NCI-H748 treated with DMSO at 0.1 percent for 48 hours (cell line): Measurements from ENCODE around the gene SDR9C7.
"Not testable (repeated sequence)": the region's sequence is repeated elsewhere in the genome, so short reads cannot be mapped to it uniquely, and the experiment has no call there.

Experiments
- DNase-seq: peaks from one replicate; lab custom pipeline; 2025; lab: John Stamatoyannopoulos, UW

The SDR9C7 gene

GRCh38 chr12:56933826-56934625, at the start of gene SDR9C7:
SDR9C7 (minus strand) TSS chr12:56934408; CDS start chr12:56934261, 147 bp downstream.
- no peak for DNase-seq

GRCh38 chr12:56983386-56983785, 49.2 kb upstream of the SDR9C7 start:
- DNase-seq: no peak

GRCh38 chr12:56982578-56983236, 48.5 kb upstream of the SDR9C7 start:
- DNase-seq: not testable (repeated sequence)

DNA sequence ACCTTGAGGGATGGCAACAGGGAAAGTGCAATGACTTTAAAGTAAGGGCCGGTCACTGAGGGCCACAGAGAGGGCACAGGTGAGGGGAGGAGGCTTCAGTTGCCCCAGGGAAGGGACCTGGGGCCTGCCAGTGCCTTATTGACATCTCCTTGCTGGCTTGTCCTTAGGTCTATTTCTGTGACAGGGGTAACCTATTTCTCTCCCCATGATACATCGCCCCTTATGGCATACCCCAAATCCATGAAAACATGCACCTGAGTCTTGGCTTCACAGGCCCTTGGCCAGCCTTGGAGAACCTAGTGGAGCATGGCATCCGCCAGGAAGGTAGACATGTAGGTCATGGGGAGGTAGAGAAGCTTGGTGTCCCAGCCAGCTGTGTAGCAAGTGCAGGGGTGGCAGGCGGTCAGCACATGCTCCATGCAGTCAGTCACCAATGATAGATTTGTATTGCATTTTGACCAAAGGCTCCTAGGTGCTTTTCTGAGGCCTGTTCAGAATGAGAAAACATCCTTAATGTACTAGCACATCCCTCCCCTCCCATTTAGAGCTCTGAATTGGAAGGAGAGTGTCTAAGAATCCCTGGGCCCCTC, 46.8 kb upstream of the SDR9C7 start:
- DNase-seq: no peak

- DNase-seq: no peak
Observed at GRCh38 chr12:56980268-56980667, 46.1 kb upstream of the SDR9C7 start.

DNA sequence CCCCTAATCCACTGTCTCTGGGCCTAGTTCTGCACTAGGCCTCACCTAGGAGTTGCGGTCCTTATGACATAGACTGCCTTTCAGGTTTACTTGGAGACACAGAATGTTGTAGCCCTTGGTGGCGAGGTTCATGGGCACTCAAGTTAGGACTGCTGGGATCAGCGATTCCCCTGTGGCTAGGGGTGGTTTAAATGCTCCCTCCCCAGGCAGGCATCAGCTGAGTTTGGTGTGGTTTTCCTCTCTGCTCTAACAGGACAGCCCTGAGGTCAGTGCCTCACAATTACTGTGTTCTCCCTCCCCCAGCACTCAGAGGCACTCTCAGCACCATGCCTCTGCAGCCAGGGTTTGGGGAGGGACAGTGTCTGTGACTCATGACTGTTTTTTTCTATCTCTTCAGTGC, 45.4 kb upstream of the SDR9C7 start:
- no peak for DNase-seq

DNA sequence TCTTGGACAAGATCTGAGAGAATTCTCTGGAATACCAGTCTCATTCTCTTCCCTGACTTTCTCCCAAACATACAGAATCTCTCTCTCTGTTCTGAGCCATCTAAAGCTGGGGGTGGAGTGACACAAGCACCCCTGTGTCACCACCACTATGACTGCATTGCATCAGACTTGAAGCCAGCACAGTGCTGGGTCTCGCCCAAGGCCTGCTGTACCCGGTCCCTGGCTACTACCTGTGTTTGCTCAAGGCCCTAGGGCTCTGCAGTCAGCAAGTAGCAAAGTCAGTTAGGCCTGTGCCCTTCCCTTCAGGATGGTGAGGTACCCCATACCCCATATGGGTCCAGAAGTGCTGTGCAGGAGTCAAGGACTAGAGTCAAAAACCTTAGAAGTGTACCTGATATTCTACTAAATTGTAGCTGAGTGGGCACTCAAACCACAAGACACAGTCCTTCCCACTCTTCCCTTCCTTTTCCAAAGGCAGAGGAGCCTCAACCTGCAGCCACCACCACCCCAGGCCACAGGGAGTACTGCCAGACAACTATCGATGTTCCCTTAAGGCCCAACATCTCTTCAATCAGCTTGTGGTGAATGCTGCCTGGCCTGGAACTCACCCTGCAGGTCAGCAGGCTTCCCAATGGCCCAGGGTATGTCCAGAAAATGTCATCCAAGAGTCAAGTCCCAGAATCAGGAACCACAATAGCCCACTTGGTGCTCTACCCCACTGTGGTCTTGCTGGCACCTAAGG, 44.4 kb upstream of the SDR9C7 start:
- DNase-seq: no peak

DNA sequence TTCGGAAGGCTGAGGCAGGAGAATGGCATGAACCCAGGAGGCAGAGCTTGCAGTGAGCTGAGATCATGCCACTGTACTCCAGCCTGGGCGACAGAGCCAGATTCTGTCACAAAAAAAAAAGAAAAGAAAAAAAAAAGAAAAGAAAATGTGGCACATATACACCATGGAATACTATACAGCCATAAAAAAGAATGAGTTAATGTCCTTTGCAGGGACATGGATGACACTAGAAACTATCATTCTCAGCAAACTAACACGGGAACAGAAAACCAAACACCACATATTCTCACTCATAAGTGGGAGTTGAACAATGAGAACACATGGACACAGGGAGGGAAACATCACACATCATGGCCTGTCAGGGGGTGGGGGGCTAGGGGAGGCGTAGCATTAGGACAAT, 43.2 kb upstream of the SDR9C7 start:
- not testable (repeated sequence) for DNase-seq

- DNase-seq: not testable (repeated sequence)
Observed at GRCh38 chr12:56974224-56974623, 40.0 kb upstream of the SDR9C7 start.

DNA sequence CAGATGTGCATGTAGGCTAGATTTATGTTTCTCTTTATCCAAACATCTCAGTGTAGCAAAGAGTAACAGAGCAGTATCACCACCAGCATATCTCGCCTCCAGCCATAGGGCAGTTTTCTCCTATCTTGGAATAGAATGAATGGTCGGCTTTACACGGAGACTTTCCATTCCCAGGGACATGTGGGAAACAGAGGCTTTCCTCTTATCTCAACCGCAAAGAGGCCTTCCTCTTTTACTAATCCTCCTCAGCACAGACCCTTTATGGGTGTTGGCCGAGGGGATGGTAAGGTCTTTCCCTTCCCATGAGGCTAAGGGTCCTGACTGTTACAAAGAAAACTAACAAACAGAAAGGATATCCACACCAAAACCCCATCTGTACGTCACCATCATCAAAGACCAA, 34.7 kb upstream of the SDR9C7 start:
- not testable (repeated sequence) for DNase-seq

- DNase-seq: not testable (repeated sequence)
Observed at GRCh38 chr12:56965997-56966642, 31.9 kb upstream of the SDR9C7 start.

DNA sequence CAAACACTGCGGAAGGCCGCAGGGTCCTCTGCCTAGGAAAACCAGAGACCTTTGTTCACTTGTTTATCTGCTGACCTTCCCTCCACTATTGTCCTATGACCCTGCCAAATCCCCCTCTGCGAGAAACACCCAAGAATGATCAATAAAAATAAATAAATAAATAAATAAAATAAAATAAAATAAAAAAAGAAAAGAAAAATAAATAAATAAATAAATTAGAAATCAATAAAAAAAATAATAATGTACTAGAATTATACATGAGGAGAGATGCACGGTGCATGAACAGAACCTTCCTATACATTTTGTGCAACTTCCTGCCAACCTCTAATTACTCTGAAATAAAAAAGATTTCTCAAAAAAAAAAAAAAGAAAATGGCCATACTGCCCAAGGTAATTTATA, 30.9 kb upstream of the SDR9C7 start:
- not testable (repeated sequence) for DNase-seq

DNA sequence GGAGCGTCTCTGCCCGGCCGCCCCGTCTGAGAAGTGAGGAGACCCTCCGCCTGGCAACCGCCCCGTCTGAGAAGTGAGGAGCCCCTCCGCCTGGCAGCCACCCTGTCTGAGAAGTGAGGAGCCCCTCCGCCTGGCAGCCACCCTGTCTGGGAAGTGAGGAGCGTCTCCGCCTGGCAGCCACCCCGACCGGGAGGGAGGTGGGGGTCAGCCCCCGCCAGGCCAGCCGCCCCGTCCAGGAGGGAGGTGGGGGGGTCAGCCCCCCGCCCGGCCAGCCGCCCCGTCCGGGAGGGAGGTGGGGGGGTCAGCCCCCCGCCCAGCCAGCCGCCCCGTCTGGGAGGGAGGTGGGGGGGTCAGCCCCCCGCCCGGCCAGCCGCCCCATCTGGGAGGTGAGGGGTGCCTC, 29.3 kb upstream of the SDR9C7 start:
- DNase-seq: not testable (repeated sequence)

DNA sequence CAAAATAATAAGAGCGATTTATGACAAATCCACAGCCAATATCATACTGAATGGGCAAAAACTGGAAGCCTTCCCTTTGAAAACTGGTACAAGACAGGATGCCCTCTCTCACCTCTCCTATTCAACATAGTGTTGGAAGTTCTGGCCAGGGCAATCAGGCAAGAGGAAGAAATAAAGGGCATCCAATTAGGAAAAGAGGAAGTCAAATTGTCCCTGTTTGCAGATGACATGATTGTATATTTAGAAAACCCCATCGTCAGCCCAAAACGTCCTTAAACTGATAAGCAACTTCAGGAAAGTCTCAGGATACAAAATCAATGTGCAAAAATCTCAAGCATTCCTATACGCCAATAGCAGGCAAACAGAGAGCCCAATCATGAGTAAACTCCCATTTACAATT, 28.0 kb upstream of the SDR9C7 start:
- DNase-seq: not testable (repeated sequence)

DNA sequence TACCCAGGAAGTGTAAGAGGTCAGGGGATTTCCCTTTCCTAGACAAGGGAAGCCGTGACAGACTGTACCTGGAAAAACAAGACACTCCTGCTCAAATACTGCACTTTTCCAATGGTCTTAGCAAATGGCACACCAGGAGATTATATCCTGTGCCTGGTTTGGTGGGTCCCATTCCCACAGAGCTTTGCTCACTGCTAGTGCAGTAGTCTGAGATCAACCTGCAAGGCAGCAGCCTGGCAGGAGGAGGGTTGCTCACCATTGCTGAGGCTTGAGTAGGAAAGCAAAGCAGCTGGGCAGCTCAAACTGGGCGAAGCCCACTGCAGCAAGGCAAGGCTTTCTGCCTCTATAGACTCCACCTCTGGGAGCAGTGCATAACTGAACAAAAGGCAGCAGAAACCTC, 24.2 kb upstream of the SDR9C7 start:
- DNase-seq: no peak

DNA sequence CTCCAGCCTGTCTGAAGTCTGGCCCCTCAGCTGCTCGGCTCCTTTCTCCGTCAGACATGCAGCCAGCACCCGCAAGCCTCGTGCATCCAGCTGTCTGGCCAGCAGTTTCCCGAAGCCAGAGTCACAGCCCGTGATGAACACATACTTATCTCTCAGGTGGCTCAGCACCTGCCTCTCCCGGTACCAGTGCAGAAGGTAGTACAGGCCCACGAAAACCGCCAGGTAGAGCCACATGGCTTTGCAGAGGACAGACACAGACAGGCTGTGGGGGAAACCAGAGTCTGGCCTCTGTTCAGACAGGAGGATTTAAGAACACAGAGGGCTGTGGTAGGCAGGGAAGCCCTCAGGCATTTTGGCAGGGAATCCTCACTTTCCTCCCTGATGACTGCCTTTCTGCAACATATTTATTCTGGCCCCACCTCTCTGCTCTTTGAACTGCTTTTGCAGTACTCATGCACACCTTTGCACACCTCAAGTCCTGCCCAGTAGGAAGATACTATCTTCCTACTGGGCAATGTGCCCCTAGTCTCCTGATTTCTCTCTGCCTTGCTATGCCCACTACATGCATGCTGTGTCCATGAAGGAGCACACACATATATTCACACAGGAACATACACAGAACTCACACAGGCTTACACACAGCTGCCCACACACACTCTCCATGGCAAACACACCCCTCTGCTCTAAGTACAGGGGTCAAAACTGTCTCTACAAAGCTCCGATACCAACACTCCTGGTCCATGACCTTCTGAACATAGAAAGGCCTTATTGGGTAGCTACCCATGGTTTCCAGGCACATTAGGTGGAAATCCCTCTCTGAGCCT, 23.2 kb upstream of the SDR9C7 start, which contains the start of gene RDH16:
RDH16 (minus strand) TSS at position 380 of the 824 bp plus-strand sequence; CDS start at position 234, 146 bp downstream.
- no peak for DNase-seq

DNA sequence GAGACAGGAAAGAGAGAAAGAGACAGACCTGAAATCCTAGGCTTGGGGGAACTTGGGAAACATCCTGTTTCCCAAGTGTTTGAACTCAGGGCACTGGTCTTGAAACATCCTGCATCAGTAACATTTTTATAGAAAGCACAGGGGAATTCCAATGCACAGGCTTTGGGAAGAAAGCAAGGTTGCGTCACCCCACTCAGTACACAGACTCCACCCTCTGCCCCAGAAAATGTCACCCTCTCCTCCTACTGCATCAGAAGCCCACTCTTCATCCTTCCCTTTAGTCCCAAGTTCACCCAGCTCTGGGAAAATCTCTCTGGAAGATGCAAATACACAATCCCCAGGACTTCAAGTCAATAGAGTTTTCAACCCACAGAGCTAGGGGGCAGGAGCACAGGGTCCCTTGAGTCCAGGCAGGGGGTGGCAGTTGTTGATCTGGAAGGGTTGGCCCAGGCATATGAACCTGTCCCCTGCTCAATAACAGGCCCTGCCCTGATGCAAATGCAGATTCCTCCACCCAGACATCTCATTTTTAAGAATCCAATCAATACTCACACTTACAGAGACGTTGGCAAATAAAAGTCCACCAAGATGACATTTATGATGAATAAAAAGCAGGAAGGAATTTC, 21.5 kb upstream of the SDR9C7 start:
- no peak for DNase-seq

- no peak for DNase-seq
Observed at GRCh38 chr12:56954958-56955355, 20.7 kb upstream of the SDR9C7 start.

GRCh38 chr12:56954057-56954957, 20.1 kb upstream of the SDR9C7 start:
- DNase-seq: no peak
